OCI-LY1 (cell line): ENCODE data around the gene LRRC34.

Experiments used
- EZH2 ChIP-seq: fragments of 200-600 bp; sonication (generic), shearing (Covaris generic); IDR thresholded peaks from 2 replicates; pipeline ENCODE4 v1.8.0; 2017; ENCODE audit warnings: borderline replicate concordance, mixed run types, mild to moderate bottlenecking, antibody characterized with exemption, low read length, moderate library complexity, mixed read lengths
- TF ChIP-seq, protein P1 (sequence below): fragments of 200-600 bp; sonication (generic), shearing (Covaris generic); IDR thresholded peaks from 2 replicates; pipeline ENCODE4 v1.5.1; 2017; ENCODE audit warnings: mild to moderate bottlenecking, antibody characterized with exemption, low read length, moderate library complexity, mixed read lengths

DNA sequence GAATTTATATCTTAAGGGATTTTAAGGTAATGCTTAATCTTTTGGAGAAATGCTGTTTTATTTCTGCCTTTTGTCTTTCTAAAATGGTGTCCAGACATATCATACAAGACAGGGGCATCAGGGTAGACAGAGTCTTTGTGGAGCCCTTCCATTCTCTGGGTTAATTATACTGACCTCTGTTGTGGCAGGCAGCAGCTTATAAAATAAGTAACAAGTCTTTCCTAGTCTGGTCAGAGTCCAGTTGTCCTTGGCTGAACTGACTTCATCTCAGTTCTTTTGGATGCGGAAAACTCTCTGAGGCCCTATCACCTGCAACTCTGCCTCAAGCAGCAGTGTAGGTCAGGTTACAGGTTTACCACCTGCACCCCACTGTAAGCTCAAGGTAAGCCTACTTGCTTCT lies 20.3 kb downstream of the LRRC34 start:
- TF ChIP-seq, protein P1, sequence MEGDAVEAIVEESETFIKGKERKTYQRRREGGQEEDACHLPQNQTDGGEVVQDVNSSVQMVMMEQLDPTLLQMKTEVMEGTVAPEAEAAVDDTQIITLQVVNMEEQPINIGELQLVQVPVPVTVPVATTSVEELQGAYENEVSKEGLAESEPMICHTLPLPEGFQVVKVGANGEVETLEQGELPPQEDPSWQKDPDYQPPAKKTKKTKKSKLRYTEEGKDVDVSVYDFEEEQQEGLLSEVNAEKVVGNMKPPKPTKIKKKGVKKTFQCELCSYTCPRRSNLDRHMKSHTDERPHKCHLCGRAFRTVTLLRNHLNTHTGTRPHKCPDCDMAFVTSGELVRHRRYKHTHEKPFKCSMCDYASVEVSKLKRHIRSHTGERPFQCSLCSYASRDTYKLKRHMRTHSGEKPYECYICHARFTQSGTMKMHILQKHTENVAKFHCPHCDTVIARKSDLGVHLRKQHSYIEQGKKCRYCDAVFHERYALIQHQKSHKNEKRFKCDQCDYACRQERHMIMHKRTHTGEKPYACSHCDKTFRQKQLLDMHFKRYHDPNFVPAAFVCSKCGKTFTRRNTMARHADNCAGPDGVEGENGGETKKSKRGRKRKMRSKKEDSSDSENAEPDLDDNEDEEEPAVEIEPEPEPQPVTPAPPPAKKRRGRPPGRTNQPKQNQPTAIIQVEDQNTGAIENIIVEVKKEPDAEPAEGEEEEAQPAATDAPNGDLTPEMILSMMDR: no peak
- TF ChIP-seq EZH2: no peak
